ENCODE measurements around the gene TUFT1.

The TUFT1 gene

GRCh38 chr1:151501474-151501873 is 38.6 kb upstream of the TUFT1 start:
- H3K14ac ChIP-seq (ENCODE audit: low read length in 2 of 2): no peak overlapping the region
- WGBS: 79% methylated on average over 10 of the region's 10 CpGs
- H4K8ac ChIP-seq (ENCODE audit: low read length): no peak overlapping the region
- no peak overlapping the region for H2BK12ac ChIP-seq (ENCODE audit: low read length in 2 of 2)
- H2AK5ac ChIP-seq (ENCODE audit: low read length, severe bottlenecking): no peak overlapping the region
- no peak overlapping the region for H2AFZ ChIP-seq (ENCODE audit: low read depth, low read length)
- no peak overlapping the region for H3K18ac ChIP-seq (ENCODE audit: low read depth in 1 of 2, low read length in 2 of 2)
- no peaks in the 10 kb centered on the region for H3K36me3 ChIP-seq (ENCODE audit: control insufficient read depth in 1 of 2, insufficient read depth in 2 of 2, low read depth in 1 of 2, low read length in 2 of 2)
- no peak overlapping the region for H3K23ac ChIP-seq (ENCODE audit: low read length in 2 of 2)
- H3K79me1 ChIP-seq (replicated peaks; ENCODE audit: low read length, poor library complexity, severe bottlenecking): no peaks in the 10 kb centered on the region
- no peak overlapping the region for H2BK120ac ChIP-seq (ENCODE audit: low read depth, low read length)
- no peaks in the 10 kb centered on the region for H3K4me1 ChIP-seq (ENCODE audit: control insufficient read depth, insufficient read depth, low read depth, low read length)
- no peak overlapping the region for H3K4me3 ChIP-seq (ENCODE audit: insufficient read depth in 1 of 2, low read depth in 1 of 2, low read length in 2 of 2)
- H3K27ac ChIP-seq (ENCODE audit: low read length, poor library complexity, severe bottlenecking): no peak overlapping the region
- H3K9ac ChIP-seq (ENCODE audit: low read length): no peak overlapping the region
- H3K4me2 ChIP-seq (ENCODE audit: low read length, poor library complexity, severe bottlenecking): no peak overlapping the region
- H3K27me3 ChIP-seq (ENCODE audit: control insufficient read depth in 1 of 2, insufficient read depth in 1 of 2, low read length in 2 of 2): peaks cover 7 to 44% of the 10 kb centered on the region in 2 experiments
- no peak overlapping the region for H3K4ac ChIP-seq (ENCODE audit: low read depth in 1 of 2, low read length in 2 of 2)
- no peak for DNase-seq
- no peaks in the 10 kb centered on the region for H3K9me3 ChIP-seq (ENCODE audit: control insufficient read depth, low read length)
- no peak overlapping the region for H4K91ac ChIP-seq (ENCODE audit: low read length)
- H2BK5ac ChIP-seq (ENCODE audit: low read depth, low read length, poor library complexity, severe bottlenecking): no peak overlapping the region
- H2BK15ac ChIP-seq (ENCODE audit: low read depth, poor library complexity, severe bottlenecking): no peak overlapping the region

DNA sequence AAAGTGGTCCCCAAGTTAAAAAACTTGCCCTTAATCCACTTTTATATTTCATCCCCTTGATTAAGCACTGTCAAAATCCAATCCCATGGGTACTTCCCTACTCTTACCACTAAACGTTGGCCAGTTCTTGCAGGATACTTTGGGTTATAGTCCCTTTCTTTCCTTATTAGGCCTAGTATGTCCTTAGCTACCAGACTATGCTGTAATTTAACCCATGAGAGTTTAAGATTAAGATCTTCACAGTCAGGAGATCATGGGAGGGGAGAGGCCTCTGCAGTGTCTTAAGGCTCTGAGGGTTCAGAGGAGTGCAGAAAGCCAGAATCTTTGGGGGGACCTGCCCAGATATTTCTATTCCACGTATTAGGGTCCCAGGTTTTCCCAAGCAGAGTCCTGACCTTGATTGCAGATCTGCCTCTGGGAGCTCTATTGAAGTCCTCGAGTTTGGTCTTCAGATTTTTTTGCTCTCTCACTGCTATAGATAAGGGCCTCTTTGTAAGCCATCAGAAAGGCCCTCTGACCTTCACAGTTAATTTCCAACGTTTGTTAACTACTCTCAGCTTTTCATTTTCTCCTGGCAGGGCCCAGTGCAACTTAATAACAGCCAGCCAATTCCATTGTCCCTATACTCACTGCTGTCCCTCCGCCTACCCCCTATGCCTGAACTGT is 37.9 kb upstream of the TUFT1 start:
- no peak overlapping the region for H2AFZ ChIP-seq (ENCODE audit: low read depth, low read length)
- H3K23ac ChIP-seq (ENCODE audit: low read length in 2 of 2): no peak overlapping the region
- WGBS: 64% methylated on average over 5 of the region's 5 CpGs
- no peak overlapping the region for H3K4me3 ChIP-seq (ENCODE audit: insufficient read depth in 1 of 2, low read depth in 1 of 2, low read length in 2 of 2)
- no peak overlapping the region for H3K4me2 ChIP-seq (ENCODE audit: low read length, poor library complexity, severe bottlenecking)
- H3K27ac ChIP-seq (ENCODE audit: low read length, poor library complexity, severe bottlenecking): no peak overlapping the region
- no peaks in the 10 kb centered on the region for H3K36me3 ChIP-seq (ENCODE audit: control insufficient read depth in 1 of 2, insufficient read depth in 2 of 2, low read depth in 1 of 2, low read length in 2 of 2)
- H3K9ac ChIP-seq (ENCODE audit: low read length): no peak overlapping the region
- H2BK12ac ChIP-seq (ENCODE audit: low read length in 2 of 2): no peak overlapping the region
- peaks cover 7 to 49% of the 10 kb centered on the region in 2 experiments for H3K27me3 ChIP-seq (ENCODE audit: control insufficient read depth in 1 of 2, insufficient read depth in 1 of 2, low read length in 2 of 2)
- H3K4me1 ChIP-seq (ENCODE audit: control insufficient read depth, insufficient read depth, low read depth, low read length): no peaks in the 10 kb centered on the region
- no peak overlapping the region for H4K8ac ChIP-seq (ENCODE audit: low read length)
- H2BK120ac ChIP-seq (ENCODE audit: low read depth, low read length): no peak overlapping the region
- H3K79me1 ChIP-seq (replicated peaks; ENCODE audit: low read length, poor library complexity, severe bottlenecking): no peaks in the 10 kb centered on the region
- no peak overlapping the region for H2BK5ac ChIP-seq (ENCODE audit: low read depth, low read length, poor library complexity, severe bottlenecking)
- no peak overlapping the region for H3K4ac ChIP-seq (ENCODE audit: low read depth in 1 of 2, low read length in 2 of 2)
- no peaks in the 10 kb centered on the region for H3K9me3 ChIP-seq (ENCODE audit: control insufficient read depth, low read length)
- no peak overlapping the region for H3K18ac ChIP-seq (ENCODE audit: low read depth in 1 of 2, low read length in 2 of 2)
- H2AK5ac ChIP-seq (ENCODE audit: low read length, severe bottlenecking): no peak overlapping the region
- no peak overlapping the region for H4K91ac ChIP-seq (ENCODE audit: low read length)
- H2BK15ac ChIP-seq (ENCODE audit: low read depth, poor library complexity, severe bottlenecking): no peak overlapping the region
- H3K14ac ChIP-seq (ENCODE audit: low read length in 2 of 2): no peak overlapping the region
- DNase-seq: no peak

- Histone ChIP-seq H4K8ac (ENCODE audit: low read length) (no peak overlapping the region), H3K36me3 (ENCODE audit: control insufficient read depth in 1 of 2, insufficient read depth in 2 of 2, low read depth in 1 of 2, low read length in 2 of 2) (no peaks in the 10 kb centered on the region), H3K79me1 (replicated peaks; ENCODE audit: low read length, poor library complexity, severe bottlenecking) (no peaks in the 10 kb centered on the region), H2BK12ac (ENCODE audit: low read length in 2 of 2) (no peak overlapping the region), H2BK5ac (ENCODE audit: low read depth, low read length, poor library complexity, severe bottlenecking) (no peak overlapping the region), H3K9ac (ENCODE audit: low read length) (no peak overlapping the region), H2BK15ac (ENCODE audit: low read depth, poor library complexity, severe bottlenecking) (no peak overlapping the region), H3K9me3 (ENCODE audit: control insufficient read depth, low read length) (no peaks in the 10 kb centered on the region), H3K4me2 (ENCODE audit: low read length, poor library complexity, severe bottlenecking) (no peak overlapping the region), H2AFZ (ENCODE audit: low read depth, low read length) (no peak overlapping the region), H3K18ac (ENCODE audit: low read depth in 1 of 2, low read length in 2 of 2) (no peak overlapping the region), H2BK120ac (ENCODE audit: low read depth, low read length) (no peak overlapping the region), H3K4me1 (ENCODE audit: control insufficient read depth, insufficient read depth, low read depth, low read length) (no peaks in the 10 kb centered on the region), H3K4ac (ENCODE audit: low read depth in 1 of 2, low read length in 2 of 2) (no peak overlapping the region), H3K27me3 (ENCODE audit: control insufficient read depth in 1 of 2, insufficient read depth in 1 of 2, low read length in 2 of 2) (peaks cover 7 to 53% of the 10 kb centered on the region in 2 experiments), H3K27ac (ENCODE audit: low read length, poor library complexity, severe bottlenecking) (no peak overlapping the region), H2AK5ac (ENCODE audit: low read length, severe bottlenecking) (no peak overlapping the region), H3K4me3 (ENCODE audit: insufficient read depth in 1 of 2, low read depth in 1 of 2, low read length in 2 of 2) (no peak overlapping the region), H3K23ac (ENCODE audit: low read length in 2 of 2) (no peak overlapping the region), H3K14ac (ENCODE audit: low read length in 2 of 2) (no peak overlapping the region), H4K91ac (ENCODE audit: low read length) (no peak overlapping the region)
- 65% methylated on average over 7 of the region's 7 CpGs for WGBS
- DNase-seq: no peak
Observed at GRCh38 chr1:151502859-151503780, 37.0 kb upstream of the TUFT1 start.

DNA sequence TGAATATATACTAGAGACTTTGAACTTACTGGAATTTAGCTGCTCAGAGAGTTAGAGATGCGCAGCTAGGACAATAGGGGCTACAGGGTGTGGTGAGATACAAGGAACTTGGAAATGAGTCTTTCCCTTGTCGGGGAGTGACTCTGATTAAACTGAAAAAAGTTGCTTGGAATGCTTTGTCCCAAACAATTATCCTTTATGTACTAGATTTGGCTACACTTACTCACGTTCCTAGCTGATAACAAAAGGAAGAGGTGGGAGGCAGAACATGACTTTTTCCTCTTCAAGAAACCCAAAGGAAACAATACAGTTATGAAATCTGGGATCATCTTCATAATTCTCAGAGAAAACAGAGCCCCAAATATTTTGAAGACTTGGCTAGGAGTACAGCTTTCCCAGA is 35.9 kb upstream of the TUFT1 start:
- Histone ChIP-seq H2BK5ac (ENCODE audit: low read depth, low read length, poor library complexity, severe bottlenecking) (no peak overlapping the region), H2BK15ac (ENCODE audit: low read depth, poor library complexity, severe bottlenecking) (no peak overlapping the region), H3K9me3 (ENCODE audit: control insufficient read depth, low read length) (no peaks in the 10 kb centered on the region), H2BK120ac (ENCODE audit: low read depth, low read length) (no peak overlapping the region), H3K36me3 (ENCODE audit: control insufficient read depth in 1 of 2, insufficient read depth in 2 of 2, low read depth in 1 of 2, low read length in 2 of 2) (no peaks in the 10 kb centered on the region), H3K9ac (ENCODE audit: low read length) (no peak overlapping the region), H3K14ac (ENCODE audit: low read length in 2 of 2) (no peak overlapping the region), H3K23ac (ENCODE audit: low read length in 2 of 2) (no peak overlapping the region), H3K4me2 (ENCODE audit: low read length, poor library complexity, severe bottlenecking) (no peak overlapping the region), H2AFZ (ENCODE audit: low read depth, low read length) (no peak overlapping the region), H3K27ac (ENCODE audit: low read length, poor library complexity, severe bottlenecking) (no peak overlapping the region), H2AK5ac (ENCODE audit: low read length, severe bottlenecking) (no peak overlapping the region), H3K4me3 (ENCODE audit: insufficient read depth in 1 of 2, low read depth in 1 of 2, low read length in 2 of 2) (no peak overlapping the region), H3K79me1 (replicated peaks; ENCODE audit: low read length, poor library complexity, severe bottlenecking) (no peaks in the 10 kb centered on the region), H3K18ac (ENCODE audit: low read depth in 1 of 2, low read length in 2 of 2) (no peak overlapping the region), H2BK12ac (ENCODE audit: low read length in 2 of 2) (no peak overlapping the region), H3K27me3 (ENCODE audit: control insufficient read depth in 1 of 2, insufficient read depth in 1 of 2, low read length in 2 of 2) (peaks cover 7 to 53% of the 10 kb centered on the region in 2 experiments), H3K4me1 (ENCODE audit: control insufficient read depth, insufficient read depth, low read depth, low read length) (no peaks in the 10 kb centered on the region), H4K91ac (ENCODE audit: low read length) (no peak overlapping the region), H3K4ac (ENCODE audit: low read depth in 1 of 2, low read length in 2 of 2) (no peak overlapping the region), H4K8ac (ENCODE audit: low read length) (no peak overlapping the region)
- DNase-seq: no peak
- WGBS: 53% methylated on average over 3 of the region's 3 CpGs

All from mesenchymal stem cell (in vitro differentiated cells and primary cell).